SK-N-SH (cell line): ENCODE measurements around the gene SAXO1. TPM values are rescaled to one million over a fixed set of nuclear protein-coding genes. Genes with fewer than 3 reads are reported as not detected.

Experiments
- CTCF ChIA-PET: fragments of 300-600, 350-600 bp; formaldehyde crosslinking; extraction: SDS; loops from one replicate; lab custom pipeline; 2021; lab: Yijun Ruan, JAX
- POLR2A ChIA-PET: fragments of 350-600 bp; sonication (Branson Sonifier 250); formaldehyde crosslinking; extraction: SDS; loops from one replicate; lab custom pipeline; 2020; ENCODE audit warnings: antibody characterized with exemption, inconsistent platforms; lab: Yijun Ruan, JAX
- DNase-seq: peaks from one replicate; pipeline ENCODE4 v3.0.0; 2012
- H2AFZ ChIP-seq: fragments of 200-600 bp; sonication (generic); 2 replicates; pipeline ENCODE4 v1.8.1; 2016; ENCODE audit warnings: antibody characterized with exemption, mild to moderate bottlenecking, low read depth
- H3F3A ChIP-seq: fragments of 200-600 bp; sonication (generic); replicated peaks from 2 replicates; pipeline ENCODE3; 2016; ENCODE audit warnings: antibody characterized with exemption, mild to moderate bottlenecking; ENCODE audit not compliant: insufficient read depth
- H3K27ac ChIP-seq, 2 experiments: fragments of 200-500 bp in 1 of 2; fragments of 200-600 bp in 1 of 2; sonication (Bioruptor generic) in 1 of 2; sonication (generic), shearing (Covaris generic) in 1 of 2; 2 replicates each; pipeline versions ENCODE4 v1.5.1 to v1.6.1; 2014 to 2016; ENCODE audit warnings: low read depth in 2 of 2, inconsistent platforms in 1 of 2, low read length in 1 of 2, mild to moderate bottlenecking in 1 of 2, mixed read lengths in 1 of 2
- H3K27me3 ChIP-seq: fragments of 200-600 bp; sonication (generic), shearing (Covaris generic); 2 replicates; pipeline ENCODE4 v1.6.1; 2016; ENCODE audit warnings: mixed run types; ENCODE audit not compliant: insufficient read depth
- H3K36me3 ChIP-seq, 2 experiments: fragments of 200-500 bp in 1 of 2; fragments of 200-600 bp in 1 of 2; sonication (Bioruptor generic) in 1 of 2; sonication (generic) in 1 of 2; replicated peaks in 1 of 2; 2 replicates each; pipeline versions ENCODE3 to v1.5.1; 2014 to 2016; ENCODE audit warnings: low read length in 1 of 2, mild to moderate bottlenecking in 1 of 2; ENCODE audit not compliant: insufficient read depth in 2 of 2, control insufficient read depth in 1 of 2
- H3K4me1 ChIP-seq, 2 experiments: fragments of 200-500 bp in 1 of 2; fragments of 200-600 bp in 1 of 2; sonication (Bioruptor generic) in 1 of 2; sonication (generic), shearing (Covaris generic) in 1 of 2; 2 replicates each; pipeline versions ENCODE4 v1.5.1 to v1.6.1; 2014 to 2016; ENCODE audit warnings: low read depth in 1 of 2, low read length in 1 of 2, mixed run types in 1 of 2; ENCODE audit not compliant: insufficient read depth in 2 of 2, control insufficient read depth in 1 of 2
- H3K4me2 ChIP-seq: fragments of 200-600 bp; sonication (generic), shearing (Covaris generic); 2 replicates; pipeline ENCODE4 v1.6.1; 2017; ENCODE audit warnings: mixed run types
- H3K4me3 ChIP-seq, 2 experiments: fragments of 200-500 bp in 1 of 2; fragments of 200-600 bp in 1 of 2; sonication (Bioruptor generic) in 1 of 2; sonication (generic), shearing (Covaris generic) in 1 of 2; 2 replicates each; pipeline versions ENCODE4 v1.5.1 to v1.8.1; 2014 to 2016; ENCODE audit warnings: low read depth in 2 of 2, inconsistent platforms in 1 of 2, low read length in 1 of 2, mild to moderate bottlenecking in 1 of 2, mixed read lengths in 1 of 2, moderate library complexity in 1 of 2
- H3K79me2 ChIP-seq: fragments of 200-600 bp; sonication (generic); 2 replicates; pipeline ENCODE4 v1.8.1; 2017; ENCODE audit warnings: mild to moderate bottlenecking; ENCODE audit not compliant: insufficient read depth
- H3K9ac ChIP-seq: fragments of 200-600 bp; sonication (generic); 2 replicates; pipeline ENCODE4 v1.6.1; 2017; ENCODE audit warnings: mixed run types
- H3K9me2 ChIP-seq: fragments of 200-600 bp; sonication (generic); 2 replicates; pipeline ENCODE4 v1.6.1; 2017; ENCODE audit warnings: mixed run types
- H3K9me3 ChIP-seq: fragments of 200-600 bp; sonication (generic); 2 replicates; pipeline ENCODE4 v1.6.1; 2017; ENCODE audit warnings: mixed run types, mild to moderate bottlenecking, moderate library complexity
- H4K20me1 ChIP-seq: fragments of 200-600 bp; sonication (generic); 2 replicates; pipeline ENCODE4 v1.6.1; 2017; ENCODE audit warnings: mild to moderate bottlenecking, mixed run types; ENCODE audit not compliant: insufficient read depth
- EP300 ChIP-seq, 2 experiments: IDR thresholded peaks; 2 replicates each; pipeline versions ENCODE4 v1.4.0 to v1.6.1; 2012; ENCODE audit warnings: borderline replicate concordance in 1 of 2, low read depth in 1 of 2, low read length in 1 of 2
- FOSL2 ChIP-seq: IDR thresholded peaks from 2 replicates; pipeline ENCODE4 v1.4.0; 2012; ENCODE audit warnings: low read depth, mild to moderate bottlenecking, moderate library complexity, borderline replicate concordance
- FOXM1 ChIP-seq: IDR thresholded peaks from 2 replicates; pipeline ENCODE4 v1.4.0; 2012; ENCODE audit warnings: low read depth, mild to moderate bottlenecking
- GABPA ChIP-seq: IDR thresholded peaks from 2 replicates; pipeline ENCODE4 v1.4.0; 2012; ENCODE audit warnings: low read depth, mild to moderate bottlenecking
- MEF2A ChIP-seq: IDR thresholded peaks from 2 replicates; pipeline ENCODE4 v1.4.0; 2012; ENCODE audit warnings: low read depth, borderline replicate concordance
- NRF1 ChIP-seq: IDR thresholded peaks from 2 replicates; pipeline ENCODE4 v1.6.1; 2012; ENCODE audit warnings: low read depth, mild to moderate bottlenecking, low read length
- RCOR1 ChIP-seq: fragments of 150-350 bp; IDR thresholded peaks from 2 replicates; pipeline ENCODE4 v1.6.1; 2017; ENCODE audit warnings: antibody characterized with exemption, low read length
- RXRA ChIP-seq: IDR thresholded peaks from 2 replicates; pipeline ENCODE4 v1.4.0; 2012; ENCODE audit warnings: low read depth, mild to moderate bottlenecking, borderline replicate concordance
- SIN3A ChIP-seq: IDR thresholded peaks from 2 replicates; pipeline ENCODE4 v1.6.1; 2012; ENCODE audit warnings: low read depth, mild to moderate bottlenecking, low read length, moderate library complexity, borderline replicate concordance
- SMC3 ChIP-seq: IDR thresholded peaks from 2 replicates; pipeline ENCODE4 v1.6.1; 2012; ENCODE audit warnings: low read depth, low read length, improper control_type of control experiment
- TAF1 ChIP-seq: IDR thresholded peaks from 2 replicates; pipeline ENCODE4 v1.6.1; 2012; ENCODE audit warnings: low read depth, mild to moderate bottlenecking, low read length, moderate library complexity, borderline replicate concordance
- YY1 ChIP-seq: IDR thresholded peaks from 2 replicates; pipeline ENCODE4 v1.4.0; 2012; ENCODE audit warnings: low read depth, mild to moderate bottlenecking
- WGBS: methylation state at CpG from one replicate; pipeline ENCODE4 v1.1.6; 2017; ENCODE audit warnings: low lambda C conversion rate; 5-methylcytosine and 5-hydroxymethylcytosine counted together
- polyA plus RNA-seq, 3 experiments: library from polyadenylated mRNA; depleted of rRNA; stranded (reverse); fragments of >200 nt; gene quantifications; 2 replicates each; pipeline ENCODE4 v1.2.3, GENCODE V29; 2012
- TF ChIP-seq, protein P1 (sequence below): IDR thresholded peaks from 2 replicates; pipeline ENCODE4 v1.4.0; 2012; ENCODE audit warnings: low read depth, borderline replicate concordance
- TF ChIP-seq, protein P2 (sequence below): IDR thresholded peaks from 2 replicates; pipeline ENCODE4; 2012
- TF ChIP-seq, protein P3 (sequence below): IDR thresholded peaks from 2 replicates; pipeline ENCODE4 v1.4.0; 2012; ENCODE audit warnings: low read depth
- TF ChIP-seq, protein P4 (sequence below): IDR thresholded peaks from 2 replicates; pipeline ENCODE4 v1.4.0; 2012; ENCODE audit warnings: low read depth, borderline replicate concordance
- TF ChIP-seq, protein P5 (sequence below): fragments of 200-600 bp; sonication (generic); IDR thresholded peaks from 2 replicates; pipeline ENCODE4 v1.6.1; 2017; ENCODE audit warnings: antibody characterized with exemption, mild to moderate bottlenecking, moderate library complexity
- TF ChIP-seq, protein P6 (sequence below): fragments of 150-350 bp; IDR thresholded peaks from 2 replicates; pipeline ENCODE4 v1.6.1; 2017; ENCODE audit warnings: antibody characterized with exemption, low read length, low read depth, borderline replicate concordance

The SAXO1 gene
- polyA plus RNA-seq, 1 of the 3 experiments (the other 2 are of a cell fraction), result 0.03 TPM

DNA sequence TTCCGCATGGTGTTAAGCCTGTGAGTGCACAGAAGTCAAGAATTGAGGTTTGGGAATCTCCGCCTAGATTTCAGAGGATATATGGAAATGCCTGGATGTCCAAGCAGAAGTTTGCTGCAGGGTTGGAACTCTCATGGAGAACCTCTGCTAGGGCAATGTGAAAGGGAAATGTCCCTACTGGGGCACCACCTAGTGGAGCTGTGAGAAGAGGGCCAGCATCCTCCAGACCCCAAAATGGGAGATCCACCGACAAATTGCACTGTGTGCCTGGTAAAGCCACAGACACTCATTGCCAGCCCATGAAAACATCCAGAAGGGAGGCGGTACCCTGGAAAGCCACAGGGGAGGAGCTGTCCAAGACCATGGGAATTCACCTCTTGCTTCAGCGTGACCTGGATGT lies 3.6 kb upstream of the SAXO1 start (continued):
- TF ChIP-seq, protein P1, sequence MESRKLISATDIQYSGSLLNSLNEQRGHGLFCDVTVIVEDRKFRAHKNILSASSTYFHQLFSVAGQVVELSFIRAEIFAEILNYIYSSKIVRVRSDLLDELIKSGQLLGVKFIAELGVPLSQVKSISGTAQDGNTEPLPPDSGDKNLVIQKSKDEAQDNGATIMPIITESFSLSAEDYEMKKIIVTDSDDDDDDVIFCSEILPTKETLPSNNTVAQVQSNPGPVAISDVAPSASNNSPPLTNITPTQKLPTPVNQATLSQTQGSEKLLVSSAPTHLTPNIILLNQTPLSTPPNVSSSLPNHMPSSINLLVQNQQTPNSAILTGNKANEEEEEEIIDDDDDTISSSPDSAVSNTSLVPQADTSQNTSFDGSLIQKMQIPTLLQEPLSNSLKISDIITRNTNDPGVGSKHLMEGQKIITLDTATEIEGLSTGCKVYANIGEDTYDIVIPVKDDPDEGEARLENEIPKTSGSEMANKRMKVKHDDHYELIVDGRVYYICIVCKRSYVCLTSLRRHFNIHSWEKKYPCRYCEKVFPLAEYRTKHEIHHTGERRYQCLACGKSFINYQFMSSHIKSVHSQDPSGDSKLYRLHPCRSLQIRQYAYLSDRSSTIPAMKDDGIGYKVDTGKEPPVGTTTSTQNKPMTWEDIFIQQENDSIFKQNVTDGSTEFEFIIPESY, result no peak
- TF ChIP-seq, protein P2, sequence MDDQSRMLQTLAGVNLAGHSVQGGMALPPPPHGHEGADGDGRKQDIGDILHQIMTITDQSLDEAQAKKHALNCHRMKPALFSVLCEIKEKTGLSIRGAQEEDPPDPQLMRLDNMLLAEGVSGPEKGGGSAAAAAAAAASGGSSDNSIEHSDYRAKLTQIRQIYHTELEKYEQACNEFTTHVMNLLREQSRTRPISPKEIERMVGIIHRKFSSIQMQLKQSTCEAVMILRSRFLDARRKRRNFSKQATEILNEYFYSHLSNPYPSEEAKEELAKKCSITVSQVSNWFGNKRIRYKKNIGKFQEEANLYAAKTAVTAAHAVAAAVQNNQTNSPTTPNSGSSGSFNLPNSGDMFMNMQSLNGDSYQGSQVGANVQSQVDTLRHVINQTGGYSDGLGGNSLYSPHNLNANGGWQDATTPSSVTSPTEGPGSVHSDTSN, result no peak

DNA sequence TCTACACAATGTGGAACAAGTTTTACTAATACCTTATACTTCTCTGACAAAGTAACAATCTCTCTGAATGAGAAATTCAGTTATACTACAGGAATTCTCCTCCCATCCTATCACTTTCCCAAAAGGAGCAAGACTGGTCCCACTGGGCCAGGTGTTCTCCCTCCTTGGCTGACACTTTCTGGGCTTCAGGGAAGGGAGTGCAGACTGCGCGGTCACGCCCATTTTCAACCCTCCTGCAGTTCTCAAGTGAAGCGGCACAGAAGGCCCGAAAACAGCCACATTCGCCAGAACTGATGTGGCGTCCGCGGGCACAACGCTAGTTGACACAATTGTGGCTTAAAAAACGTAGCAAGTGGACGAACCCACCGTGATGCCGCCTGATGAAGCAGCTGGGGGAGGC lies 603 bp downstream of the SAXO1 start:
- 84% methylated on average over 10 of the region's 14 CpGs for WGBS
- CTCF ChIA-PET, result interaction anchor here (3.0 kb wide), 1 partner anchor 777 kb away, joined by 20 read pairs; no protein-coding TSS in a partner anchor
- Histone ChIP-seq H3K9ac (no peak overlapping the region), H3K27me3 (no peaks in the 10 kb centered on the region), H3K36me3 (no peaks in the 10 kb centered on the region), H3F3A (no peaks in the 10 kb centered on the region), H3K27ac (no peak overlapping the region), H3K9me3 (no peaks in the 10 kb centered on the region), H3K79me2 (no peaks in the 10 kb centered on the region), H3K4me3 (no peak overlapping the region), H3K4me2 (no peak overlapping the region), H3K9me2 (no peaks in the 10 kb centered on the region), H4K20me1 (no peaks in the 10 kb centered on the region), H2AFZ (no peak overlapping the region), H3K4me1 (no peaks in the 10 kb centered on the region; a peak in 1 of 4 replicates)
- POLR2A ChIA-PET, result no interaction called here
- TF ChIP-seq RCOR1 (no peak), YY1 (no peak), GABPA (no peak), SIN3A (no peak)
- DNase-seq, result no peak

DNA sequence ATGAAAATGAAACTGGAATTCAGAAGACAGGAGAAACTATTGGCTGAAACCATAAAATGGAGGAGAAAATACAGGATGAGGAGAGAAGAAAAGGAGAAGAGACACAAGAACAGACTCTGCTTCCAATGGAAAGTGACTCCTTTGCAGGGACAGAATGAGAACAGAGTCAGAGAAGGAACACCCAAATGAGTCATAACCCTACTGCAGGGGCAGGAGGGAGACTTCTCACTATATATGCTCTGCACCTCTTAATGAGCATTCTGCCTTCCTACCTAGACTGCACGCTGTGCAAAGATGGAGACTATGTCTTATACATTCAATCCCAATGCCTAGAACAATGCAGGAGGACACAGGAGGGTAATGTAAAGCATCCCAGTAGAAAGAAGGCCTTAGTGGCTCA lies 2.1 kb downstream of the SAXO1 start:
- ChIA-PET CTCF (no interaction called here), POLR2A (no interaction called here)
- no peaks in the 10 kb centered on the region for H3K9me3 ChIP-seq
- H3K79me2 ChIP-seq, result no peaks in the 10 kb centered on the region
- no peak for DNase-seq
- no peak overlapping the region for H3K27ac ChIP-seq
- H3K27me3 ChIP-seq, result no peaks in the 10 kb centered on the region
- H3K9ac ChIP-seq, result no peak overlapping the region
- no peak overlapping the region for H2AFZ ChIP-seq
- H4K20me1 ChIP-seq, result no peaks in the 10 kb centered on the region
- no peaks in the 10 kb centered on the region; a peak in 1 of 4 replicates for H3K4me1 ChIP-seq
- H3K4me3 ChIP-seq, result no peak overlapping the region
- H3K4me2 ChIP-seq, result no peak overlapping the region
- 100% methylated on average over 1 of the region's 1 CpG for WGBS
- no peaks in the 10 kb centered on the region for H3F3A ChIP-seq
- no peaks in the 10 kb centered on the region for H3K9me2 ChIP-seq
- no peaks in the 10 kb centered on the region for H3K36me3 ChIP-seq
- TF ChIP-seq EP300 (IDR thresholded peaks at IDR 0.05; ENCODE audit: borderline replicate concordance in 1 of 2, low read depth in 1 of 2, low read length in 1 of 2), result no peak
- no peak for TF ChIP-seq TAF1
- no peak for TF ChIP-seq RXRA
- TF ChIP-seq SMC3, result no peak
- TF ChIP-seq, protein P3, sequence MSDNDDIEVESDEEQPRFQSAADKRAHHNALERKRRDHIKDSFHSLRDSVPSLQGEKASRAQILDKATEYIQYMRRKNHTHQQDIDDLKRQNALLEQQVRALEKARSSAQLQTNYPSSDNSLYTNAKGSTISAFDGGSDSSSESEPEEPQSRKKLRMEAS, result no peak
- no peak for TF ChIP-seq NRF1
- TF ChIP-seq, protein P4, sequence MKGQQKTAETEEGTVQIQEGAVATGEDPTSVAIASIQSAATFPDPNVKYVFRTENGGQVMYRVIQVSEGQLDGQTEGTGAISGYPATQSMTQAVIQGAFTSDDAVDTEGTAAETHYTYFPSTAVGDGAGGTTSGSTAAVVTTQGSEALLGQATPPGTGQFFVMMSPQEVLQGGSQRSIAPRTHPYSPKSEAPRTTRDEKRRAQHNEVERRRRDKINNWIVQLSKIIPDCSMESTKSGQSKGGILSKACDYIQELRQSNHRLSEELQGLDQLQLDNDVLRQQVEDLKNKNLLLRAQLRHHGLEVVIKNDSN, result no peak
- TF ChIP-seq, protein P2, result no peak
- TF ChIP-seq FOXM1, result no peak
- no peak for TF ChIP-seq MEF2A
- no peak for TF ChIP-seq FOSL2
- TF ChIP-seq, protein P5, sequence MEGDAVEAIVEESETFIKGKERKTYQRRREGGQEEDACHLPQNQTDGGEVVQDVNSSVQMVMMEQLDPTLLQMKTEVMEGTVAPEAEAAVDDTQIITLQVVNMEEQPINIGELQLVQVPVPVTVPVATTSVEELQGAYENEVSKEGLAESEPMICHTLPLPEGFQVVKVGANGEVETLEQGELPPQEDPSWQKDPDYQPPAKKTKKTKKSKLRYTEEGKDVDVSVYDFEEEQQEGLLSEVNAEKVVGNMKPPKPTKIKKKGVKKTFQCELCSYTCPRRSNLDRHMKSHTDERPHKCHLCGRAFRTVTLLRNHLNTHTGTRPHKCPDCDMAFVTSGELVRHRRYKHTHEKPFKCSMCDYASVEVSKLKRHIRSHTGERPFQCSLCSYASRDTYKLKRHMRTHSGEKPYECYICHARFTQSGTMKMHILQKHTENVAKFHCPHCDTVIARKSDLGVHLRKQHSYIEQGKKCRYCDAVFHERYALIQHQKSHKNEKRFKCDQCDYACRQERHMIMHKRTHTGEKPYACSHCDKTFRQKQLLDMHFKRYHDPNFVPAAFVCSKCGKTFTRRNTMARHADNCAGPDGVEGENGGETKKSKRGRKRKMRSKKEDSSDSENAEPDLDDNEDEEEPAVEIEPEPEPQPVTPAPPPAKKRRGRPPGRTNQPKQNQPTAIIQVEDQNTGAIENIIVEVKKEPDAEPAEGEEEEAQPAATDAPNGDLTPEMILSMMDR, result no peak
- TF ChIP-seq, protein P6, sequence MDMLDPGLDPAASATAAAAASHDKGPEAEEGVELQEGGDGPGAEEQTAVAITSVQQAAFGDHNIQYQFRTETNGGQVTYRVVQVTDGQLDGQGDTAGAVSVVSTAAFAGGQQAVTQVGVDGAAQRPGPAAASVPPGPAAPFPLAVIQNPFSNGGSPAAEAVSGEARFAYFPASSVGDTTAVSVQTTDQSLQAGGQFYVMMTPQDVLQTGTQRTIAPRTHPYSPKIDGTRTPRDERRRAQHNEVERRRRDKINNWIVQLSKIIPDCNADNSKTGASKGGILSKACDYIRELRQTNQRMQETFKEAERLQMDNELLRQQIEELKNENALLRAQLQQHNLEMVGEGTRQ, result no peak
